HCT116 (cell line): ENCODE data around the gene CNTNAP2. TPM values are rescaled to one million over a fixed set of nuclear protein-coding genes. Genes with fewer than 3 reads are reported as not detected.

Source experiments
- ATAC-seq: fragments of 200-7000 bp; cut with Tn5 transposase; 2 replicates; pipeline ENCODE4 v1.9.1; 2020; ENCODE audit warnings: mild to moderate bottlenecking, moderate library complexity
- BruUV-seq: library from RNA; stranded (reverse); fragments of 400-500 nt; replicated peaks from 2 replicates; lab custom pipeline; 2021; lab: Mats Ljungman, UMichigan
- CTCF ChIA-PET: fragments of 300-600 bp; sonication (Branson Sonifier 250); formaldehyde crosslinking; loops from one replicate; lab custom pipeline; 2021; ENCODE audit warnings: antibody characterized with exemption; lab: Charles Lee
- POLR2A ChIA-PET: fragments of 300-600, 350-600 bp; sonication (Branson Sonifier 250); formaldehyde crosslinking; loops from one replicate; lab custom pipeline; 2021; ENCODE audit warnings: antibody characterized with exemption; lab: Charles Lee
- RAD21 ChIA-PET, 2 experiments: fragments of 300-600 bp; sonication (Branson Sonifier 250); formaldehyde crosslinking; loops; one replicate each; lab custom pipeline; 2023; ENCODE audit warnings: low total read pairs in 2 of 2; ENCODE audit not compliant: uncharacterized antibody in 2 of 2, unreplicated experiment in 2 of 2, low non-redundant PET in 1 of 2; lab: Charles Lee
- DNase-seq: peaks from one replicate; pipeline ENCODE4 v3.0.0-alpha.2; 2010; ENCODE audit warnings: low read depth, low spot score
- H2AFZ ChIP-seq: fragments of 200-600 bp; shearing (Covaris generic), sonication (generic); 2 replicates; pipeline ENCODE4 v1.6.1; 2017; ENCODE audit warnings: low read depth, mixed run types, mixed read lengths, antibody characterized with exemption, low read length; ENCODE audit not compliant: poor library complexity, severe bottlenecking
- H3K27ac ChIP-seq: 2 replicates; pipeline ENCODE4 v1.5.1; 2012; ENCODE audit warnings: low read depth, low read length
- H3K27me3 ChIP-seq: fragments of 200-600 bp; sonication (generic); 2 replicates; pipeline ENCODE4 v1.6.1; 2016; ENCODE audit warnings: mixed run types, low read length, mixed read lengths; ENCODE audit not compliant: insufficient read depth
- H3K36me3 ChIP-seq, 2 experiments: fragments of 200-500 bp in 1 of 2; fragments of 200-600 bp in 1 of 2; sonication (Bioruptor generic) in 1 of 2; sonication (generic) in 1 of 2; 2 replicates each; pipeline versions ENCODE4 v1.5.1 to v1.6.1; 2014 to 2016; ENCODE audit warnings: low read length in 2 of 2, inconsistent platforms in 1 of 2, mixed read lengths in 1 of 2, mixed run types in 1 of 2; ENCODE audit not compliant: insufficient read depth in 2 of 2, control insufficient read depth in 1 of 2
- H3K4me1 ChIP-seq, 2 experiments: fragments of 200-600 bp in 1 of 2; sonication (generic) in 1 of 2; 2 replicates each; pipeline versions ENCODE4 v1.5.1 to v1.6.1; 2012 to 2017; ENCODE audit warnings: low read length in 2 of 2, inconsistent platforms in 1 of 2, mild to moderate bottlenecking in 1 of 2, mixed read lengths in 1 of 2, mixed run types in 1 of 2, moderate library complexity in 1 of 2; ENCODE audit not compliant: insufficient read depth in 2 of 2, control insufficient read depth in 1 of 2
- H3K4me2 ChIP-seq: fragments of 200-600 bp; sonication (generic); 2 replicates; pipeline ENCODE4 v1.6.1; 2017; ENCODE audit warnings: mixed run types, low read length, mixed read lengths
- H3K4me3 ChIP-seq, 2 experiments: fragments of 200-600 bp in 1 of 2; sonication (generic) in 1 of 2; replicated peaks in 1 of 2; 2 replicates each; pipeline ENCODE4 v1.5.1; 2011 to 2016; ENCODE audit warnings: low read length in 2 of 2, control low read depth in 1 of 2, low read depth in 1 of 2, mild to moderate bottlenecking in 1 of 2, mixed read lengths in 1 of 2, mixed run types in 1 of 2
- H3K79me2 ChIP-seq: fragments of 200-600 bp; sonication (generic); 2 replicates; pipeline ENCODE4 v1.6.1; 2017; ENCODE audit warnings: mild to moderate bottlenecking, mixed run types, low read length, moderate library complexity, mixed read lengths; ENCODE audit not compliant: insufficient read depth
- H3K9ac ChIP-seq: fragments of 200-600 bp; sonication (generic); 2 replicates; pipeline ENCODE4 v1.6.1; 2016; ENCODE audit warnings: low read length, mixed read lengths
- H3K9me2 ChIP-seq: fragments of 200-600 bp; sonication (generic), shearing (Covaris generic); 2 replicates; pipeline ENCODE4 v1.6.1; 2017; ENCODE audit warnings: mixed run types, mild to moderate bottlenecking, moderate library complexity; ENCODE audit not compliant: insufficient read depth
- H3K9me3 ChIP-seq, 2 experiments: fragments of 200-500 bp in 1 of 2; fragments of 200-600 bp in 1 of 2; sonication (Bioruptor generic) in 1 of 2; sonication (generic) in 1 of 2; 2 replicates each; pipeline ENCODE4 v1.6.1; 2014 to 2017; ENCODE audit warnings: low read length in 2 of 2, mixed read lengths in 2 of 2, inconsistent platforms in 1 of 2, low read depth in 1 of 2, mild to moderate bottlenecking in 1 of 2, mixed run types in 1 of 2, moderate library complexity in 1 of 2; ENCODE audit not compliant: control insufficient read depth in 1 of 2, insufficient read depth in 1 of 2
- H4K20me1 ChIP-seq: fragments of 200-600 bp; sonication (generic), shearing (Covaris generic); 2 replicates; pipeline ENCODE4 v1.6.1; 2017; ENCODE audit warnings: mixed run types, mild to moderate bottlenecking, moderate library complexity; ENCODE audit not compliant: insufficient read depth
- ATF3 ChIP-seq: IDR thresholded peaks from 2 replicates; pipeline ENCODE4 v1.6.1; 2012
- CBX3 ChIP-seq: IDR thresholded peaks from 2 replicates; pipeline ENCODE4 v1.6.1; 2012; ENCODE audit warnings: low read depth
- CEBPB ChIP-seq: IDR thresholded peaks from 2 replicates; pipeline ENCODE4 v1.6.1; 2012; ENCODE audit warnings: low read depth
- CTCF ChIP-seq, 3 experiments: fragments of 200-600 bp in 1 of 3; sonication (generic) in 1 of 3; IDR thresholded peaks in 2 of 3; conservative IDR thresholded peaks in 1 of 3; 2 replicates each; pipeline ENCODE4 v1.5.1; 2012 to 2017; ENCODE audit warnings: low read depth in 2 of 3, low read length in 2 of 3, antibody characterized with exemption in 1 of 3, borderline replicate concordance in 1 of 3, control low read depth in 1 of 3, mild to moderate bottlenecking in 1 of 3, mixed read lengths in 1 of 3, mixed run types in 1 of 3, moderate library complexity in 1 of 3; ENCODE audit not compliant: insufficient read depth in 1 of 3
- ELF1 ChIP-seq: IDR thresholded peaks from 2 replicates; pipeline ENCODE4 v1.6.1; 2012; ENCODE audit warnings: low read depth, borderline replicate concordance
- FOSL1 ChIP-seq: IDR thresholded peaks from 2 replicates; pipeline ENCODE4 v1.6.1; 2012; ENCODE audit warnings: low read depth
- POLR2A ChIP-seq: IDR thresholded peaks from 2 replicates; pipeline ENCODE4 v1.7.0; 2011; ENCODE audit warnings: borderline replicate concordance; ENCODE audit not compliant: insufficient read depth, insufficient read length; ENCODE audit errors: extremely low read depth
- POLR2AphosphoS5 ChIP-seq: IDR thresholded peaks from 2 replicates; pipeline ENCODE4 v1.6.1; 2011; ENCODE audit warnings: mild to moderate bottlenecking, low read depth, low read length, moderate library complexity
- RAD21 ChIP-seq: IDR thresholded peaks from 2 replicates; pipeline ENCODE4 v1.6.1; 2012; ENCODE audit warnings: low read depth, mild to moderate bottlenecking
- SP1 ChIP-seq: IDR thresholded peaks from 2 replicates; pipeline ENCODE4 v1.6.1; 2012; ENCODE audit warnings: low read depth
- TCF7L2 ChIP-seq: IDR thresholded peaks from 2 replicates; pipeline ENCODE4 v1.7.0; 2011; ENCODE audit warnings: borderline replicate concordance, inconsistent platforms; ENCODE audit not compliant: insufficient read depth, insufficient read length; ENCODE audit errors: extremely low read depth
- YY1 ChIP-seq: IDR thresholded peaks from 2 replicates; pipeline ENCODE4 v1.6.1; 2011; ENCODE audit warnings: low read length, low read depth, moderate library complexity, mild to moderate bottlenecking; ENCODE audit not compliant: insufficient replicate concordance; ENCODE audit errors: extremely low read depth
- ZBTB33 ChIP-seq: IDR thresholded peaks from 2 replicates; pipeline ENCODE4 v1.6.1; 2011; ENCODE audit warnings: mild to moderate bottlenecking, low read length, moderate library complexity; ENCODE audit not compliant: insufficient replicate concordance; ENCODE audit errors: extremely low read depth
- ZNF274 ChIP-seq: fragments of 200-500 bp; sonication (Bioruptor generic); IDR thresholded peaks from 2 replicates; pipeline ENCODE4 v1.6.1; 2014; ENCODE audit warnings: mild to moderate bottlenecking, low read depth, low read length, inconsistent platforms
- intact Hi-C: fragments of 100-400 bp; cut with micrococcal nuclease; formaldehyde crosslinking; loops from 2 replicates; pipeline ENCODE4 v1.10.0; 2022
- total RNA-seq: library from RNA; stranded (reverse); gene quantifications from one replicate; pipeline ENCODE4 v1.2.1, GENCODE V29; 2021; ENCODE audit not compliant: unreplicated experiment

CNTNAP2 gene
- total RNA-seq, 1 experiment from 2014 or later = 0.37 TPM

- Histone ChIP-seq H3K4me3 (no peak overlapping the region), H2AFZ (no peak overlapping the region), H3K9me2 (no peaks in the 10 kb centered on the region), H4K20me1 (no peaks in the 10 kb centered on the region), H3K27ac (no peak overlapping the region), H3K36me3 (no peaks in the 10 kb centered on the region), H3K4me2 (no peak overlapping the region)
- DNase-seq = no peak
- ChIA-PET POLR2A (no interaction called here), RAD21 (no interaction called here)
- intact Hi-C loops = no loop called here
- TF ChIP-seq CEBPB (no peak), CBX3 (no peak), CTCF (IDR thresholded peaks at IDR 0.05 in 2 of 3, conservative IDR thresholded peaks at IDR 0.05 in 1 of 3; ENCODE audit: borderline replicate concordance in 1 of 3, insufficient read depth in 1 of 3, low read depth in 2 of 3, low read length in 2 of 3) (no peak), ATF3 (no peak), POLR2AphosphoS5 (no peak), ZNF274 (no peak), POLR2A (no peak), FOSL1 (no peak)
- TF ChIP-seq, all 23 proteins: peak for 0
- Histone ChIP-seq H3K27me3 (no peaks in the 10 kb centered on the region), H3K9me3 (peaks cover 0 to 17% of the 10 kb centered on the region in 2 experiments; a peak in 2 of 4 replicates), H3K9ac (no peak overlapping the region), H3K79me2 (no peaks in the 10 kb centered on the region), H3K4me1 (no peaks in the 10 kb centered on the region)
- no TSS peak for BruUV-seq
- ATAC-seq = no peak
- CTCF ChIA-PET = no interaction called here
Observed at GRCh38 chr7:147811923-147812322, 1695.3 kb downstream of the CNTNAP2 start.

- H2AFZ ChIP-seq = no peak overlapping the region
- DNase-seq = no peak
- H3K4me1 ChIP-seq = no peaks in the 10 kb centered on the region
- no peak overlapping the region for H3K4me3 ChIP-seq
- H3K36me3 ChIP-seq = no peaks in the 10 kb centered on the region
- no peaks in the 10 kb centered on the region for H4K20me1 ChIP-seq
- intact Hi-C loops = no loop called here
- no peaks in the 10 kb centered on the region for H3K79me2 ChIP-seq
- H3K27me3 ChIP-seq = no peaks in the 10 kb centered on the region
- ATAC-seq = no peak
- BruUV-seq = no TSS peak
- H3K9me2 ChIP-seq = no peaks in the 10 kb centered on the region
- CTCF ChIA-PET = no interaction called here
- no peak overlapping the region for H3K4me2 ChIP-seq
- TF ChIP-seq YY1 (no peak), ELF1 (no peak), TCF7L2 (no peak), ZBTB33 (no peak), RAD21 (no peak), CEBPB (no peak), SP1 (no peak), ZNF274 (no peak)
- POLR2A ChIA-PET = no interaction called here
- no peak overlapping the region for H3K27ac ChIP-seq
- RAD21 ChIA-PET = no interaction called here
- peaks cover 3 to 17% of the 10 kb centered on the region in 2 experiments; a peak in 2 of 4 replicates for H3K9me3 ChIP-seq
- H3K9ac ChIP-seq = no peak overlapping the region
Observed at GRCh38 chr7:147813316-147813715, 1696.7 kb downstream of the CNTNAP2 start.
